ENCODE measurements around the gene PLAC8L1. TPM values are rescaled to one million over a fixed set of nuclear protein-coding genes. Genes with fewer than 3 reads are reported as not detected.

Gene PLAC8L1
- total and polyA plus RNA-seq, 2 of the 13 experiments (the other 11 are each of a cell fraction or from before 2014, with no cell fraction given), result 0.44 TPM; not detected in 1

- POLR2A ChIA-PET, result no interaction called here
- WGBS (ENCODE audit: low lambda C conversion rate), result 86% methylated on average over 5 of the region's 5 CpGs
Observed at GRCh38 chr5:146112476-146112875, 7.1 kb upstream of the PLAC8L1 start.

More at GRCh38 chr5:146112476-146112875, 7.1 kb upstream of the PLAC8L1 start:
- Histone ChIP-seq H4K20me1 (ENCODE audit: insufficient read depth, low read length) (no peaks in the 10 kb centered on the region), H3K79me2 (ENCODE audit: insufficient read depth, low read length) (no peaks in the 10 kb centered on the region), H2AFZ (ENCODE audit: low read length) (no peak overlapping the region), H3K9ac (ENCODE audit: insufficient read depth, low read depth, low read length) (no peak overlapping the region), H3K9me3 (ENCODE audit: low read length) (no peaks in the 10 kb centered on the region), H3K4me3 (replicated peaks in 1 of 3; ENCODE audit: insufficient read depth in 1 of 3, low read depth in 2 of 3, low read length in 3 of 3) (no peak overlapping the region), H3K4me2 (ENCODE audit: low read depth, low read length) (no peak overlapping the region), H3K36me3 (replicated peaks in 1 of 2; ENCODE audit: control insufficient read depth in 1 of 2, insufficient read depth in 2 of 2, low read length in 2 of 2) (peaks cover 2 to 43% of the 10 kb centered on the region in 2 experiments), H3K4me1 (ENCODE audit: insufficient read depth, low read length) (no peaks in the 10 kb centered on the region), H3K27me3 (ENCODE audit: control insufficient read depth in 1 of 2, insufficient read depth in 2 of 2, low read length in 2 of 2) (no peaks in the 10 kb centered on the region), H3K27ac (ENCODE audit: extremely low read length, insufficient read depth, low read length) (no peak overlapping the region)
- ATAC-seq (no peak), DNase-seq (ENCODE audit: low spot score) (no peak), FAIRE-seq (no peak)
- in situ Hi-C loops (cut with HindIII; ENCODE audit: extremely low pct_ligation_motif_present, low pct_unique_long_range_greater_than_20kb), result no loop called here
- CTCF ChIA-PET (ENCODE audit: low intra/inter-chr PET ratio, low total read pairs), result no interaction called here
- no TSS peak for BruUV-seq (replicated peaks)
- no peak for TF ChIP-seq ZNF317 (CRISPR knock-in tag; IDR thresholded peaks at IDR 0.05)
- no peak for TF ChIP-seq MAF1 (CRISPR knock-in tag; IDR thresholded peaks at IDR 0.05; ENCODE audit: borderline replicate concordance)
- no peak for TF ChIP-seq MAX (IDR thresholded peaks at IDR 0.05)
- no peak for TF ChIP-seq ZSCAN29 (CRISPR knock-in tag; conservative IDR thresholded peaks at IDR 0.05)
- no peak for TF ChIP-seq REST (IDR thresholded peaks at IDR 0.05; ENCODE audit: borderline replicate concordance in 1 of 2, low read depth in 1 of 2, low read length in 2 of 2)
- no peak for TF ChIP-seq ZNF775 (CRISPR knock-in tag; IDR thresholded peaks at IDR 0.05; ENCODE audit: borderline replicate concordance)
- TF ChIP-seq ZNF724P (CRISPR knock-in tag; IDR thresholded peaks at IDR 0.05; ENCODE audit: borderline replicate concordance), result no peak
- TF ChIP-seq EP300 (IDR thresholded peaks at IDR 0.05; ENCODE audit: low read depth in 2 of 2, low read length in 2 of 2), result no peak
- TF ChIP-seq EP300 (CRISPR knock-in tag; IDR thresholded peaks at IDR 0.05; ENCODE audit: borderline replicate concordance), result no peak
- intact Hi-C loops (cut with micrococcal nuclease; ENCODE audit: unreplicated experiment), result no loop called here
